HL-60/S4 (cell line): ENCODE data around the gene PEBP1.

Source experiments
- in situ Hi-C: fragments of 300-500 bp; cut with MboI; formaldehyde crosslinking; loops from 2 replicates; pipeline ENCODE4 v1.14.3; 2022; ENCODE audit warnings: low sequenced_read_pairs

The PEBP1 gene

GRCh38 chr12:118190266-118190665, 54.3 kb downstream of the PEBP1 start:
- in situ Hi-C loops = no loop called here

GRCh38 chr12:118193477-118193876, 57.6 kb downstream of the PEBP1 start:
- in situ Hi-C loops = no loop called here

GRCh38 chr12:118193958-118194357, 58.0 kb downstream of the PEBP1 start:
- in situ Hi-C loops = no loop called here
